ENCODE results near the gene PLA2G3.
"Not testable (repeated sequence)": the region's sequence is repeated elsewhere in the genome, so short reads cannot be mapped to it uniquely, and the experiment has no call there.

The PLA2G3 gene

GRCh38 chr22:31099841-31100761 is 40.2 kb downstream of the PLA2G3 start:
- no peak for DNase-seq (ENCODE audit: low read depth)

- DNase-seq (ENCODE audit: low read depth), result no peak
Observed at GRCh38 chr22:31099386-31099785, 40.9 kb downstream of the PLA2G3 start.

GRCh38 chr22:31098632-31099110 is 41.6 kb downstream of the PLA2G3 start:
- no peak for DNase-seq (ENCODE audit: low read depth)

- DNase-seq (ENCODE audit: low read depth), result no peak
Observed at GRCh38 chr22:31097941-31098631, 42.2 kb downstream of the PLA2G3 start.

GRCh38 chr22:31097539-31097938 is 42.8 kb downstream of the PLA2G3 start:
- DNase-seq (ENCODE audit: low read depth), result not testable (repeated sequence)

- DNase-seq (ENCODE audit: low read depth), result no peak
Observed at GRCh38 chr22:31096657-31097279, 43.5 kb downstream of the PLA2G3 start.

GRCh38 chr22:31095637-31096249 is 44.6 kb downstream of the PLA2G3 start:
- DNase-seq (ENCODE audit: low read depth), result no peak

GRCh38 chr22:31094741-31095140 is 45.6 kb downstream of the PLA2G3 start:
- DNase-seq (ENCODE audit: low read depth), result no peak

GRCh38 chr22:31094021-31094551 is 46.2 kb downstream of the PLA2G3 start:
- DNase-seq (ENCODE audit: low read depth), result no peak

- no peak for DNase-seq (ENCODE audit: low read depth)
Observed at GRCh38 chr22:31093086-31093850, 47.0 kb downstream of the PLA2G3 start.

GRCh38 chr22:31092161-31092560 is 48.1 kb downstream of the PLA2G3 start:
- DNase-seq (ENCODE audit: low read depth), result no peak

- no peak for DNase-seq (ENCODE audit: low read depth)
Observed at GRCh38 chr22:31091106-31091975, 49.0 kb downstream of the PLA2G3 start.

- no peak for DNase-seq (ENCODE audit: low read depth)
Observed at GRCh38 chr22:31090217-31091085, 49.9 kb downstream of the PLA2G3 start.

GRCh38 chr22:31089160-31090100 is 50.9 kb downstream of the PLA2G3 start:
- no peak for DNase-seq (ENCODE audit: low read depth)

- no peak for DNase-seq (ENCODE audit: low read depth)
Observed at GRCh38 chr22:31088233-31088986, 51.9 kb downstream of the PLA2G3 start.

- DNase-seq (ENCODE audit: low read depth), result no peak
Observed at GRCh38 chr22:31087744-31088215, 52.5 kb downstream of the PLA2G3 start.

GRCh38 chr22:31086703-31087330 is 53.5 kb downstream of the PLA2G3 start:
- DNase-seq (ENCODE audit: low read depth), result no peak

Data from stimulated activated CD8-positive, alpha-beta memory T cell treated with anti-CD3 and anti-CD28 coated beads, Interleukin-7, amount 100 ng/mL, for 24 hours (primary cell).